Measurements from ENCODE around the gene DNAJC16.

GRCh38 chr1:15531682-15532081, 5.0 kb downstream of the DNAJC16 start:
- TF ChIP-seq CTCF (IDR thresholded peaks at IDR 0.05; ENCODE audit: low read depth, low read length) (no peak), POLR2A (IDR thresholded peaks at IDR 0.05; ENCODE audit: extremely low read depth, insufficient read length) (no peak)

Measured in NB4 (cell line).